ENCODE measurements around the gene MT1F. TPM values are rescaled to one million over a fixed set of nuclear protein-coding genes. Genes with fewer than 3 reads are reported as not detected.
"Not testable (repeated sequence)": the region's sequence is repeated elsewhere in the genome, so short reads cannot be mapped to it uniquely, and the experiment has no call there.

Gene MT1F
- total RNA-seq, 4 donors from 2014 or later = 5.6 to 16.6 (median 12.9) TPM

- Histone ChIP-seq H3K36me3 (no peaks in the 10 kb centered on the region), H3K27ac (no peak overlapping the region), H3K9me3 (no peaks in the 10 kb centered on the region), H3K27me3 (peaks cover 40% of the 10 kb centered on the region), H3K4me1 (peaks cover 34% of the 10 kb centered on the region), H3K4me3 (no peak overlapping the region)
- DNase-seq (ENCODE audit: low spot score in 2 of 2) = no peak
- TF ChIP-seq CTCF (IDR thresholded peaks at IDR 0.05) = no peak
- TF ChIP-seq POLR2AphosphoS5 (IDR thresholded peaks at IDR 0.05) = no peak
- no peak for TF ChIP-seq EP300 (IDR thresholded peaks at IDR 0.05)
- no peak for TF ChIP-seq POLR2A (IDR thresholded peaks at IDR 0.05)
- WGBS = 79% methylated on average over 11 of the region's 11 CpGs
These were observed 15.2 kb downstream of the MT1F start for GRCh38 chr16:56672761-56673536.

GRCh38 chr16:56673921-56674320 lies 16.2 kb downstream of the MT1F start:
- no peak overlapping the region for H3K27ac ChIP-seq
- no peaks in the 10 kb centered on the region for H3K9me3 ChIP-seq
- H3K36me3 ChIP-seq = no peaks in the 10 kb centered on the region
- no peak for TF ChIP-seq POLR2A (IDR thresholded peaks at IDR 0.05)
- TF ChIP-seq CTCF (IDR thresholded peaks at IDR 0.05) = peak; percentile 49 to 62
- DNase-seq (ENCODE audit: low spot score in 2 of 2) = peak in 1 of 2 donors; percentile 56
- WGBS = 30% methylated on average over 12 of the region's 12 CpGs
- peaks cover 33% of the 10 kb centered on the region for H3K27me3 ChIP-seq
- peaks cover 27% of the 10 kb centered on the region for H3K4me1 ChIP-seq
- H3K4me3 ChIP-seq = no peak overlapping the region

GRCh38 chr16:56674570-56674969 lies 16.8 kb downstream of the MT1F start:
- H3K27ac ChIP-seq; H3K9me3 ChIP-seq; H3K4me3 ChIP-seq; H3K36me3 ChIP-seq; DNase-seq (ENCODE audit: low spot score in 2 of 2): not testable (repeated sequence)
- Histone ChIP-seq H3K4me1 (peaks cover 21% of the 10 kb centered on the region), H3K27me3 (peaks cover 26% of the 10 kb centered on the region)
- WGBS = 69% methylated on average over 6 of the region's 6 CpGs

- DNase-seq (ENCODE audit: low spot score in 2 of 2) = no peak
- H3K27me3 ChIP-seq = peaks cover 15% of the 10 kb centered on the region
These were observed 18.0 kb downstream of the MT1F start for GRCh38 chr16:56675685-56676210.

DNA sequence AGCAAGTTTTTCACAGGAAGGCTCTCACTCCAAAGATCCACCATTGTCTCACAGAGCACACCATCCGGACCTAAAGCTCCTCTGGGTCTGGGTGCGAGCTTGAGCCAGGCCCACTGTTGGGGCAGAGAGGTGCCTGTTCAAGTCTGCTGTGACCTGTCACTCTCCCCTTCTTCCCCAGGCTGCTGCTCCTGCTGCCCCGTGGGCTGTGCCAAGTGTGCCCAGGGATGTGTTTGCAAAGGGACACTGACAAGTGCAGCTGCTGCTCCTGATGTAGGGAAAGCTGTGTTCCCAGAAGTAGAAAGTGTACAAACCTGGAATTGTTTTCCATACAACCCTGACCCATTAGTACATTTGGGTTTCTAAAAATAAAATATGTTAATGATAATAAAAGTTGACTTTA lies 19.7 kb downstream of the MT1F start:
- no peak for DNase-seq (ENCODE audit: low spot score in 2 of 2)
- Histone ChIP-seq H3K27me3 (peaks cover 8% of the 10 kb centered on the region), H3K36me3 (no peaks in the 10 kb centered on the region), H3K27ac (no peak overlapping the region), H3K4me3 (no peak overlapping the region), H3K9me3 (no peaks in the 10 kb centered on the region), H3K4me1 (peaks cover 25% of the 10 kb centered on the region)
- WGBS = 75% methylated on average over 3 of the region's 3 CpGs
- no peak for TF ChIP-seq EP300 (IDR thresholded peaks at IDR 0.05)
- TF ChIP-seq POLR2AphosphoS5 (IDR thresholded peaks at IDR 0.05) = no peak
- TF ChIP-seq CTCF (IDR thresholded peaks at IDR 0.05) = no peak
- no peak for TF ChIP-seq POLR2A (IDR thresholded peaks at IDR 0.05)

More at GRCh38 chr16:56675685-56676210, 18.0 kb downstream of the MT1F start:
- TF ChIP-seq POLR2A (IDR thresholded peaks at IDR 0.05) (no peak), EP300 (IDR thresholded peaks at IDR 0.05) (no peak), CTCF (IDR thresholded peaks at IDR 0.05) (no peak), POLR2AphosphoS5 (IDR thresholded peaks at IDR 0.05) (no peak)
- H3K4me3 ChIP-seq = peak overlapping the region; percentile 9
- 38% methylated on average over 31 of the region's 32 CpGs for WGBS
- no peaks in the 10 kb centered on the region for H3K9me3 ChIP-seq
- H3K36me3 ChIP-seq = no peaks in the 10 kb centered on the region
- peaks cover 13% of the 10 kb centered on the region for H3K4me1 ChIP-seq
- no peak overlapping the region for H3K27ac ChIP-seq

Data from suprapubic skin (tissue), 4 donors.